K562 (cell line): ENCODE results near the gene GOT2.

ENCODE experiments used
- CTCF ChIP-seq, 3 experiments: IDR thresholded peaks in 2 of 3; conservative IDR thresholded peaks in 1 of 3; 2 replicates each; pipeline ENCODE4 v1.5.1; 2011 to 2012; ENCODE audit warnings: low read length in 3 of 3, mild to moderate bottlenecking in 3 of 3, control low read depth in 2 of 3, improper control_type of control experiment in 1 of 3, inconsistent platforms in 1 of 3, low read depth in 1 of 3, mixed read lengths in 1 of 3, moderate library complexity in 1 of 3; ENCODE audit not compliant: insufficient read depth in 2 of 3
- EP300 ChIP-seq: IDR thresholded peaks from 2 replicates; pipeline ENCODE4 v1.6.1; 2012; ENCODE audit warnings: low read length, improper control_type of control experiment
- HDAC2 ChIP-seq: fragments of 450-650 bp; IDR thresholded peaks from 2 replicates; pipeline ENCODE4 v1.6.1; 2016; ENCODE audit warnings: mild to moderate bottlenecking
- MIER1 ChIP-seq: fragments of 450-650 bp; IDR thresholded peaks from 2 replicates; pipeline ENCODE4 v1.6.1; 2016; ENCODE audit warnings: antibody characterized with exemption, mild to moderate bottlenecking, low read depth
- POLR2AphosphoS5 ChIP-seq: IDR thresholded peaks from 2 replicates; pipeline ENCODE4 v1.6.1; 2011; ENCODE audit warnings: mild to moderate bottlenecking, low read depth, low read length, moderate library complexity; ENCODE audit not compliant: control insufficient read depth, insufficient read depth
- YY1 ChIP-seq, 3 experiments: IDR thresholded peaks; 2 replicates each; pipeline ENCODE4 v1.6.1; 2011; ENCODE audit warnings: low read length in 2 of 3, mild to moderate bottlenecking in 2 of 3, moderate library complexity in 2 of 3, borderline replicate concordance in 1 of 3, control low read depth in 1 of 3, low read depth in 1 of 3; ENCODE audit not compliant: insufficient read depth in 3 of 3, insufficient replicate concordance in 2 of 3, control insufficient read depth in 1 of 3, insufficient read length in 1 of 3; ENCODE audit errors: extremely low read depth in 1 of 3
- ZHX1 ChIP-seq: fragments of 150-350 bp; conservative IDR thresholded peaks from 2 replicates; pipeline ENCODE4 v1.6.1; 2014; ENCODE audit warnings: low read length
- ZNF778 ChIP-seq: fragments of 450-650 bp; formaldehyde crosslinking; IDR thresholded peaks from 2 replicates; pipeline ENCODE4 v1.4.0; 2020; ENCODE audit warnings: mild to moderate bottlenecking, moderate library complexity

- TF ChIP-seq ZHX1 (no peak), ZNF778 (no peak), HDAC2 (no peak), MIER1 (no peak), EP300 (no peak), CTCF (IDR thresholded peaks at IDR 0.05 in 2 of 3, conservative IDR thresholded peaks at IDR 0.05 in 1 of 3; ENCODE audit: insufficient read depth in 2 of 3, low read depth in 1 of 3, low read length in 3 of 3) (no peak), POLR2AphosphoS5 (no peak), YY1 (IDR thresholded peaks at IDR 0.05; ENCODE audit: borderline replicate concordance in 1 of 3, control insufficient read depth in 1 of 3, extremely low read depth in 1 of 3, insufficient read depth in 3 of 3, insufficient read length in 1 of 3, insufficient replicate concordance in 2 of 3, low read depth in 1 of 3, low read length in 2 of 3) (no peak)
Measured at GRCh38 chr16:58684001-58684353, 50.1 kb downstream of the GOT2 start.
